ENCODE measurements around the gene EPB41. TPM values are rescaled to one million over a fixed set of nuclear protein-coding genes. Genes with fewer than 3 reads are reported as not detected.

EPB41 gene
- total and polyA plus RNA-seq, 9 of the 15 experiments (the other 6 are each of a cell fraction or from before 2014, with no cell fraction given), result 3.7 to 213 (median 141) TPM

DNA sequence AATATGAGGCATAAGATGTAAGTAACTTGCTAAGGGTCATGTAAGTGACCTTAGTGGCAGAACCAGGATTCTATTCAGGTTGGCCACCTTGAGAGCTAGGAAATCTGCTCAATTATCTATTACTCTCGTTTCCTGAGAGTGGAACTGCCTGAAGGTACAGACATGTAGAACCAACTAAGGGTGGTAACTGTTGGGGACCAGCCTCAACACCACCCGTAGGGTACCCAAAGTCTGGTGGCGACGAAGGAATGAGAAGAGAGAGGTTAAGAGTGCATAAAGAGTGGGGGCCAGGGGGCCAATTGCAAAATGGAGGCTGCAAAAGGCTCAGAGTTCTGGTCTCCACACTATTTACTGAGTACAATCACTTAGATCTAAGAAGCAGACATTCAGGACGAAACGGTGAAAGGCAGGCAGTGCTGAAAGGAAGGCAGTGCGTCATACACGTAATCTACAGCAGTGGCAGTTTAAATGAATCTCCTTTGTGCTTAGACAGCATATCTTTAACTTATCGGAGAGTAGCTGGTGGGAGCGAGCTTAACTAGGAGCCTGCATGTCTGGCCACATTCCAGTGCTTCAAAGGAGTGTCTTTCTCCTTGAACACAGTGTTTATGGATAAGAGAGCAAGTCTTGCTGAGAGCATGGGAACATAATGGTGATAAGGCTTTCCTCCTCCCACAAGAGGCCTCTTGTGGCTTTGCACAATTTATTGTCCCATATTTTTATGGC lies 242.3 kb downstream of the EPB41 start (continued):
- TF ChIP-seq, protein P1, sequence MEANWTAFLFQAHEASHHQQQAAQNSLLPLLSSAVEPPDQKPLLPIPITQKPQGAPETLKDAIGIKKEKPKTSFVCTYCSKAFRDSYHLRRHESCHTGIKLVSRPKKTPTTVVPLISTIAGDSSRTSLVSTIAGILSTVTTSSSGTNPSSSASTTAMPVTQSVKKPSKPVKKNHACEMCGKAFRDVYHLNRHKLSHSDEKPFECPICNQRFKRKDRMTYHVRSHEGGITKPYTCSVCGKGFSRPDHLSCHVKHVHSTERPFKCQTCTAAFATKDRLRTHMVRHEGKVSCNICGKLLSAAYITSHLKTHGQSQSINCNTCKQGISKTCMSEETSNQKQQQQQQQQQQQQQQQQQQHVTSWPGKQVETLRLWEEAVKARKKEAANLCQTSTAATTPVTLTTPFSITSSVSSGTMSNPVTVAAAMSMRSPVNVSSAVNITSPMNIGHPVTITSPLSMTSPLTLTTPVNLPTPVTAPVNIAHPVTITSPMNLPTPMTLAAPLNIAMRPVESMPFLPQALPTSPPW (CRISPR knock-in tag; IDR thresholded peaks at IDR 0.05), result peak; percentile 62
- TF ChIP-seq ZNF316 (IDR thresholded peaks at IDR 0.05) (peak; percentile 100), PML (IDR thresholded peaks at IDR 0.05; ENCODE audit: low read length) (peak; percentile 82; the same call in 1 of the 2 replicates), ZNF253 (CRISPR knock-in tag; conservative IDR thresholded peaks at IDR 0.05) (no peak), MTA2 (IDR thresholded peaks at IDR 0.05; ENCODE audit: low read depth) (peak; percentile 90), NR1H2 (CRISPR knock-in tag; IDR thresholded peaks at IDR 0.05) (no peak), KDM5B (IDR thresholded peaks at IDR 0.05; ENCODE audit: insufficient replicate concordance, low read depth, low read length) (no peak), ZNF143 (CRISPR knock-in tag; IDR thresholded peaks at IDR 0.05) (no peak), CBFB (CRISPR knock-in tag; IDR thresholded peaks at IDR 0.05) (no peak), ZNF668 (CRISPR knock-in tag; IDR thresholded peaks at IDR 0.05) (peak; percentile 82; the same call in 1 of the 2 replicates), TAF1 (IDR thresholded peaks at IDR 0.05; ENCODE audit: control insufficient read depth, extremely low read depth, insufficient read depth, low read length, severe bottlenecking) (peak; percentile 31), ZKSCAN1 (IDR thresholded peaks at IDR 0.05; ENCODE audit: low read depth, low read length) (no peak), TCFL5 (CRISPR knock-in tag; conservative IDR thresholded peaks at IDR 0.05) (no peak), SRSF9 (IDR thresholded peaks at IDR 0.05; ENCODE audit: borderline replicate concordance, low read depth, low read length) (no peak), TCF7 (IDR thresholded peaks at IDR 0.05; ENCODE audit: borderline replicate concordance) (peak; percentile 98), SIN3A (IDR thresholded peaks at IDR 0.05; ENCODE audit: borderline replicate concordance in 2 of 2, control insufficient read depth in 1 of 2, low read depth in 2 of 2, low read length in 2 of 2) (no peak), ZEB2 (IDR thresholded peaks at IDR 0.05) (peak; percentile 85), RBM39 (optimal IDR thresholded peaks at IDR 0.05; ENCODE audit: low read depth, low read length) (no peak), SAFB (IDR thresholded peaks at IDR 0.05; ENCODE audit: borderline replicate concordance, low read depth, low read length) (no peak)
- TF ChIP-seq, protein P2, sequence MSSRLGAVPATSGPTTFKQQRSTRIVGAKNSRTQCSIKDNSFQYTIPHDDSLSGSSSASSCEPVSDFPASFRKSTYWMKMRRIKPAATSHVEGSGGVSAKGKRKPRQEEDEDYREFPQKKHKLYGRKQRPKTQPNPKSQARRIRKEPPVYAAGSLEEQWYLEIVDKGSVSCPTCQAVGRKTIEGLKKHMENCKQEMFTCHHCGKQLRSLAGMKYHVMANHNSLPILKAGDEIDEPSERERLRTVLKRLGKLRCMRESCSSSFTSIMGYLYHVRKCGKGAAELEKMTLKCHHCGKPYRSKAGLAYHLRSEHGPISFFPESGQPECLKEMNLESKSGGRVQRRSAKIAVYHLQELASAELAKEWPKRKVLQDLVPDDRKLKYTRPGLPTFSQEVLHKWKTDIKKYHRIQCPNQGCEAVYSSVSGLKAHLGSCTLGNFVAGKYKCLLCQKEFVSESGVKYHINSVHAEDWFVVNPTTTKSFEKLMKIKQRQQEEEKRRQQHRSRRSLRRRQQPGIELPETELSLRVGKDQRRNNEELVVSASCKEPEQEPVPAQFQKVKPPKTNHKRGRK (tag; IDR thresholded peaks at IDR 0.05), result no peak
- TF ChIP-seq, protein P3, sequence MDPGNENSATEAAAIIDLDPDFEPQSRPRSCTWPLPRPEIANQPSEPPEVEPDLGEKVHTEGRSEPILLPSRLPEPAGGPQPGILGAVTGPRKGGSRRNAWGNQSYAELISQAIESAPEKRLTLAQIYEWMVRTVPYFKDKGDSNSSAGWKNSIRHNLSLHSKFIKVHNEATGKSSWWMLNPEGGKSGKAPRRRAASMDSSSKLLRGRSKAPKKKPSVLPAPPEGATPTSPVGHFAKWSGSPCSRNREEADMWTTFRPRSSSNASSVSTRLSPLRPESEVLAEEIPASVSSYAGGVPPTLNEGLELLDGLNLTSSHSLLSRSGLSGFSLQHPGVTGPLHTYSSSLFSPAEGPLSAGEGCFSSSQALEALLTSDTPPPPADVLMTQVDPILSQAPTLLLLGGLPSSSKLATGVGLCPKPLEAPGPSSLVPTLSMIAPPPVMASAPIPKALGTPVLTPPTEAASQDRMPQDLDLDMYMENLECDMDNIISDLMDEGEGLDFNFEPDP (CRISPR knock-in tag; IDR thresholded peaks at IDR 0.05), result 0 out of 2 replicates have a peak, but pooled peaks have one; percentile 7
- TF ChIP-seq, protein P4, sequence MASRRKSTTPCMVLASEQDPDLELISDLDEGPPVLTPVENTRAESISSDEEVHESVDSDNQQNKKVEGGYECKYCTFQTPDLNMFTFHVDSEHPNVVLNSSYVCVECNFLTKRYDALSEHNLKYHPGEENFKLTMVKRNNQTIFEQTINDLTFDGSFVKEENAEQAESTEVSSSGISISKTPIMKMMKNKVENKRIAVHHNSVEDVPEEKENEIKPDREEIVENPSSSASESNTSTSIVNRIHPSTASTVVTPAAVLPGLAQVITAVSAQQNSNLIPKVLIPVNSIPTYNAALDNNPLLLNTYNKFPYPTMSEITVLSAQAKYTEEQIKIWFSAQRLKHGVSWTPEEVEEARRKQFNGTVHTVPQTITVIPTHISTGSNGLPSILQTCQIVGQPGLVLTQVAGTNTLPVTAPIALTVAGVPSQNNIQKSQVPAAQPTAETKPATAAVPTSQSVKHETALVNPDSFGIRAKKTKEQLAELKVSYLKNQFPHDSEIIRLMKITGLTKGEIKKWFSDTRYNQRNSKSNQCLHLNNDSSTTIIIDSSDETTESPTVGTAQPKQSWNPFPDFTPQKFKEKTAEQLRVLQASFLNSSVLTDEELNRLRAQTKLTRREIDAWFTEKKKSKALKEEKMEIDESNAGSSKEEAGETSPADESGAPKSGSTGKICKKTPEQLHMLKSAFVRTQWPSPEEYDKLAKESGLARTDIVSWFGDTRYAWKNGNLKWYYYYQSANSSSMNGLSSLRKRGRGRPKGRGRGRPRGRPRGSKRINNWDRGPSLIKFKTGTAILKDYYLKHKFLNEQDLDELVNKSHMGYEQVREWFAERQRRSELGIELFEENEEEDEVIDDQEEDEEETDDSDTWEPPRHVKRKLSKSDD (conservative IDR thresholded peaks at IDR 0.05; ENCODE audit: low read length), result no peak
